K562 (cell line): ENCODE data around the gene PELI2. TPM values are rescaled to one million over a fixed set of nuclear protein-coding genes. Genes with fewer than 3 reads are reported as not detected.

Source experiments
- ATAC-seq: fragments of 200-7000 bp; cut with Tn5 transposase; 3 replicates; pipeline ENCODE4 v1.9.1; 2020; ENCODE audit warnings: moderate library complexity
- BruUV-seq: library from RNA; stranded (reverse); fragments of 400-500 nt; replicated peaks from 2 replicates; lab custom pipeline; 2021; lab: Mats Ljungman, UMichigan
- CTCF ChIA-PET: fragments of 300-600 bp; formaldehyde crosslinking; extraction: SDS; loops from one replicate; lab custom pipeline; 2021; ENCODE audit warnings: low intra/inter-chr PET ratio; lab: Yijun Ruan, JAX
- POLR2A ChIA-PET: fragments of 300-600, 350-650 bp; sonication (Branson Sonifier 250); formaldehyde crosslinking; extraction: SDS; loops from one replicate; lab custom pipeline; 2021; ENCODE audit warnings: antibody characterized with exemption, inconsistent platforms; lab: Yijun Ruan, JAX
- DNase-seq, 4 experiments: peaks; one replicate each; pipeline versions ENCODE4 v3.0.0 to v3.0.0-alpha.2; 2011 to 2018; ENCODE audit warnings: low spot score in 3 of 4, mixed read lengths in 3 of 4; ENCODE audit errors: extremely low read depth in 1 of 4
- FAIRE-seq: peaks from 2 replicates; lab custom pipeline; 2011; peaks lifted over from hg19 to GRCh38; lab: Jason Lieb, UNC
- H2AFZ ChIP-seq: 2 replicates; pipeline ENCODE4 v1.6.0; 2011; ENCODE audit warnings: low read depth, low read length, control low read depth, inconsistent platforms
- H3K27ac ChIP-seq: fragments of 200-600 bp; 3 replicates; pipeline ENCODE4 v1.8.0; 2011; ENCODE audit warnings: low read depth, mild to moderate bottlenecking, control low read depth, inconsistent platforms, low read length, moderate library complexity, mixed read lengths; ENCODE audit errors: extremely low read depth
- H3K27me3 ChIP-seq, 2 experiments: fragments of 300-600 bp in 1 of 2; 2 replicates in 1 of 2; 3 replicates in 1 of 2; pipeline versions ENCODE4 v1.6.0 to v1.8.0; 2011; ENCODE audit warnings: inconsistent platforms in 2 of 2, low read length in 2 of 2, mild to moderate bottlenecking in 1 of 2, mixed read lengths in 1 of 2, moderate library complexity in 1 of 2; ENCODE audit not compliant: control insufficient read depth in 2 of 2, insufficient read depth in 2 of 2
- H3K36me3 ChIP-seq: fragments of 300-600 bp; 3 replicates; pipeline ENCODE4 v1.8.0; 2011; ENCODE audit warnings: mild to moderate bottlenecking, low read length, inconsistent platforms; ENCODE audit not compliant: control insufficient read depth, insufficient read depth
- H3K4me1 ChIP-seq, 2 experiments: fragments of 200-600 bp in 1 of 2; replicated peaks in 1 of 2; 2 replicates in 1 of 2; 3 replicates in 1 of 2; pipeline versions ENCODE4 v1.5.1 to v1.8.0; 2011; ENCODE audit warnings: inconsistent platforms in 2 of 2, low read length in 2 of 2, mild to moderate bottlenecking in 1 of 2, mixed read lengths in 1 of 2, moderate library complexity in 1 of 2; ENCODE audit not compliant: control insufficient read depth in 2 of 2, insufficient read depth in 2 of 2
- H3K4me2 ChIP-seq: 2 replicates; pipeline ENCODE4 v1.6.1; 2011; ENCODE audit warnings: low read length, control low read depth, inconsistent platforms, mixed read lengths; ENCODE audit not compliant: insufficient read depth
- H3K4me3 ChIP-seq: fragments of 200-600 bp; sonication (generic), shearing (Covaris generic); 2 replicates; pipeline ENCODE4 v1.5.1; 2016; ENCODE audit warnings: control low read depth, inconsistent platforms
- H3K79me2 ChIP-seq: fragments of 200-600 bp; 3 replicates; pipeline ENCODE4 v1.8.0; 2011; ENCODE audit warnings: low read length, inconsistent platforms; ENCODE audit not compliant: control insufficient read depth, insufficient read depth
- H3K9ac ChIP-seq, 2 experiments: 2 replicates each; pipeline versions ENCODE4 v1.6.0 to v1.6.1; 2011; ENCODE audit warnings: low read depth in 2 of 2, low read length in 2 of 2, control low read depth in 1 of 2, inconsistent platforms in 1 of 2, mild to moderate bottlenecking in 1 of 2, mixed read lengths in 1 of 2; ENCODE audit not compliant: insufficient read depth in 1 of 2
- H3K9me1 ChIP-seq: one replicate; pipeline ENCODE4 v1.6.0; 2011; ENCODE audit warnings: inconsistent platforms, mild to moderate bottlenecking, low read length, moderate library complexity; ENCODE audit not compliant: control insufficient read depth, insufficient read depth
- H3K9me3 ChIP-seq: replicated peaks from 2 replicates; pipeline ENCODE4 v1.5.1; 2011; ENCODE audit warnings: low read depth, low read length, inconsistent platforms; ENCODE audit not compliant: control insufficient read depth, insufficient read depth
- H4K20me1 ChIP-seq: replicated peaks from 2 replicates; pipeline ENCODE4 v1.6.1; 2011; ENCODE audit warnings: low read length, inconsistent platforms, mixed read lengths; ENCODE audit not compliant: control insufficient read depth, insufficient read depth
- BRCA1 ChIP-seq, 2 experiments: fragments of 450-650 bp in 1 of 2; sonication (generic) in 1 of 2; formaldehyde crosslinking in 1 of 2; IDR thresholded peaks; 2 replicates each; pipeline versions ENCODE4 v1.5.0 to v1.6.1; 2017 to 2020; ENCODE audit warnings: mild to moderate bottlenecking in 1 of 2, missing genetic modification reagents in 1 of 2
- CHD1 ChIP-seq: fragments of 200-600 bp; sonication (generic); IDR thresholded peaks from one replicate; pipeline ENCODE4 v1.6.1; 2012; ENCODE audit warnings: mild to moderate bottlenecking, moderate library complexity, low read length, inconsistent platforms
- FIP1L1 ChIP-seq: fragments of 200-400 bp; formaldehyde crosslinking; IDR thresholded peaks from 2 replicates; pipeline ENCODE4 v1.6.1; 2018; ENCODE audit warnings: mild to moderate bottlenecking, low read depth, low read length; ENCODE audit not compliant: poor library complexity, severe bottlenecking
- KAT7 ChIP-seq: sonication (generic); formaldehyde crosslinking; IDR thresholded peaks from 2 replicates; pipeline ENCODE4 v1.8.0; 2022; ENCODE audit warnings: missing genetic modification reagents, mild to moderate bottlenecking, borderline replicate concordance
- RAD21 ChIP-seq, 2 experiments: fragments of 250-450 bp in 1 of 2; fragments of 450-650 bp in 1 of 2; sonication (Bioruptor Pico) in 1 of 2; formaldehyde crosslinking in 1 of 2; IDR thresholded peaks in 1 of 2; conservative IDR thresholded peaks in 1 of 2; 2 replicates each; pipeline versions ENCODE4 v1.4.0 to v1.8.0; 2020 to 2022; ENCODE audit warnings: mild to moderate bottlenecking in 2 of 2, moderate library complexity in 1 of 2
- SMARCC2 ChIP-seq: fragments of 450-650 bp; IDR thresholded peaks from 2 replicates; pipeline ENCODE4 v1.6.1; 2017; ENCODE audit warnings: antibody characterized with exemption, moderate library complexity, mild to moderate bottlenecking, low read depth
- TAF9B ChIP-seq: fragments of 450-650 bp; IDR thresholded peaks from 2 replicates; pipeline ENCODE4 v1.6.1; 2018; ENCODE audit warnings: mild to moderate bottlenecking; ENCODE audit not compliant: partially characterized antibody
- ZBTB5 ChIP-seq: fragments of 450-650 bp; IDR thresholded peaks from 2 replicates; pipeline ENCODE4 v1.6.1; 2017; ENCODE audit warnings: antibody characterized with exemption
- WGBS: fragments of 100-300 bp; shearing (Covaris generic); methylation state at CpG from one replicate; pipeline ENCODE4 v1.1.6; 2016; ENCODE audit warnings: low coverage, mixed read lengths; ENCODE audit not compliant: insufficient coverage; ENCODE audit errors: missing lambda C conversion rate; 5-methylcytosine and 5-hydroxymethylcytosine counted together
- in situ Hi-C: fragments of 300-500 bp; cut with MboI; formaldehyde crosslinking; loops from 4 replicates; pipeline ENCODE4 v1.15.0; 2018; ENCODE audit warnings: inconsistent platforms, mixed read lengths
- intact Hi-C: fragments of 100-400 bp; cut with micrococcal nuclease; formaldehyde crosslinking; loops from 2 replicates; pipeline ENCODE4 v1.14.2; 2022
- polyA plus RNA-seq, 8 experiments: library from polyadenylated mRNA; depleted of rRNA in 4 of 8; stranded (reverse) in 5 of 8; unstranded in 3 of 8; fragments of >200 nt; fragmentation: Nextera tagmentation in 2 of 8; fragmentation: Illumina TruSeq in 1 of 8; extraction: Ambion mirVana in 2 of 8; extraction: Trizol in 1 of 8; gene quantifications; 2 replicates each; pipeline versions ENCODE4 v1.2.1 to v1.2.3, GENCODE V29; 2011 to 2014; ENCODE audit warnings: inconsistent platforms in 1 of 8, missing spikeins in 1 of 8
- total RNA-seq, 7 experiments: library from RNA; depleted of rRNA in 6 of 7; stranded (reverse); fragments of >200 nt in 6 of 7; fragmentation: Illumina TruSeq in 2 of 7; extraction: Trizol in 2 of 7; gene quantifications; 2 replicates each; pipeline versions ENCODE4 v1.2.1 to v1.2.3, GENCODE V29; 2011 to 2021; ENCODE audit warnings: low replicate concordance in 1 of 7
- TF ChIP-seq, protein P1 (sequence below): sonication (generic); formaldehyde crosslinking; IDR thresholded peaks from 2 replicates; pipeline ENCODE4 v1.8.1; 2022; ENCODE audit warnings: missing genetic modification reagents
- TF ChIP-seq, protein P2 (sequence below): sonication (generic); IDR thresholded peaks from 2 replicates; pipeline ENCODE4 v1.6.1; 2016

Gene PELI2
- total and polyA plus RNA-seq, 9 of the 15 experiments (the other 6 are each of a cell fraction or from before 2014, with no cell fraction given), result 0.20 to 1.5 (median 0.44) TPM

- intact Hi-C loops (no loop called here), in situ Hi-C loops (no loop called here)
- Histone ChIP-seq H3K9ac (no peak overlapping the region), H3K27ac (no peak overlapping the region), H3K36me3 (no peaks in the 10 kb centered on the region), H3K4me1 (no peaks in the 10 kb centered on the region; a peak in 1 of 5 replicates), H3K4me2 (no peak overlapping the region), H3K9me3 (no peaks in the 10 kb centered on the region), H3K4me3 (no peak overlapping the region), H3K27me3 (0 out of 5 replicates have a peak, but pooled peaks cover 0 to 2% of the 10 kb centered on the region in 2 experiments), H2AFZ (no peak overlapping the region), H3K9me1 (no peaks in the 10 kb centered on the region), H4K20me1 (no peaks in the 10 kb centered on the region), H3K79me2 (no peaks in the 10 kb centered on the region)
- no peak for ATAC-seq
- WGBS, result 17% methylated on average over 3 of the region's 3 CpGs
- no peak for FAIRE-seq
- TF ChIP-seq, protein P1, sequence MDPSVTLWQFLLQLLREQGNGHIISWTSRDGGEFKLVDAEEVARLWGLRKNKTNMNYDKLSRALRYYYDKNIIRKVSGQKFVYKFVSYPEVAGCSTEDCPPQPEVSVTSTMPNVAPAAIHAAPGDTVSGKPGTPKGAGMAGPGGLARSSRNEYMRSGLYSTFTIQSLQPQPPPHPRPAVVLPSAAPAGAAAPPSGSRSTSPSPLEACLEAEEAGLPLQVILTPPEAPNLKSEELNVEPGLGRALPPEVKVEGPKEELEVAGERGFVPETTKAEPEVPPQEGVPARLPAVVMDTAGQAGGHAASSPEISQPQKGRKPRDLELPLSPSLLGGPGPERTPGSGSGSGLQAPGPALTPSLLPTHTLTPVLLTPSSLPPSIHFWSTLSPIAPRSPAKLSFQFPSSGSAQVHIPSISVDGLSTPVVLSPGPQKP (CRISPR knock-in tag), result no peak
- no peak for TF ChIP-seq CHD1
- no peak for TF ChIP-seq TAF9B
- TF ChIP-seq, protein P2, sequence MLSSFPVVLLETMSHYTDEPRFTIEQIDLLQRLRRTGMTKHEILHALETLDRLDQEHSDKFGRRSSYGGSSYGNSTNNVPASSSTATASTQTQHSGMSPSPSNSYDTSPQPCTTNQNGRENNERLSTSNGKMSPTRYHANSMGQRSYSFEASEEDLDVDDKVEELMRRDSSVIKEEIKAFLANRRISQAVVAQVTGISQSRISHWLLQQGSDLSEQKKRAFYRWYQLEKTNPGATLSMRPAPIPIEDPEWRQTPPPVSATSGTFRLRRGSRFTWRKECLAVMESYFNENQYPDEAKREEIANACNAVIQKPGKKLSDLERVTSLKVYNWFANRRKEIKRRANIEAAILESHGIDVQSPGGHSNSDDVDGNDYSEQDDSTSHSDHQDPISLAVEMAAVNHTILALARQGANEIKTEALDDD, result no peak
- TF ChIP-seq RAD21 (CRISPR knock-in tag; conservative IDR thresholded peaks at IDR 0.05 in 1 of 2, IDR thresholded peaks at IDR 0.05 in 1 of 2), result no peak
- TF ChIP-seq FIP1L1, result no peak
- TF ChIP-seq ZBTB5, result no peak
- TF ChIP-seq BRCA1 (IDR thresholded peaks at IDR 0.05), result no peak
- TF ChIP-seq BRCA1 (CRISPR knock-in tag; IDR thresholded peaks at IDR 0.05), result no peak
- no peak for TF ChIP-seq SMARCC2
- no peak for TF ChIP-seq KAT7
- no peak for DNase-seq
- no TSS peak for BruUV-seq
- CTCF ChIA-PET, result no interaction called here
- POLR2A ChIA-PET, result interaction anchor here (0.7 kb wide), 1 partner anchor 1573 kb away, joined by 3 read pairs; no protein-coding TSS in a partner anchor
Measured at GRCh38 chr14:56328021-56328420, 209.8 kb downstream of the PELI2 start.
